ENCODE results near the gene TBC1D7. TPM values are rescaled to one million over a fixed set of nuclear protein-coding genes. Genes with fewer than 3 reads are reported as not detected.

Gene TBC1D7
- total RNA-seq, 1 donor from 2014 or later = 40.2 TPM

DNA sequence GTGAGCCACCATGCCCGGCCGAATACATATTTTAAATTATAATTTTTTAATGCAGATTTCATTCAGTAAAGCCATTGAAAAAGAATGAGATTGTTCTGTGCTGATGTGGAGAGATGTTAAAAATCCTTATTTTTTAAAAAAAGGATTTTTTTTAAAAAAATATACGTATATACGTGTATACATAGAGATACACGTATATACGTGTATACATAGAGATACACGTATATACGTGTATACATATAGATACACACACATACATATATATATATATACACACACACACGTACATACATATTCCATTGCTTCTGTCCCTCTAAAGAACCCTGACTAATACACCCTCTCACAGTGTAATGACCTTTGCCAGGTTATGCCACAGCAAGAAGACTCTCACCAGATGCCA, 23.8 kb upstream of the TBC1D7 start:
- no peak for DNase-seq
- Histone ChIP-seq H3K27ac (replicated peaks) (no peak overlapping the region), H3K27me3 (ENCODE audit: low read depth) (no peaks in the 10 kb centered on the region), H3K4me3 (no peak overlapping the region), H3K9me3 (replicated peaks) (no peaks in the 10 kb centered on the region), H3K4me1 (peaks cover 33% of the 10 kb centered on the region), H3K36me3 (no peaks in the 10 kb centered on the region)
- intact Hi-C loops (cut with micrococcal nuclease) = no loop called here
- TF ChIP-seq, protein P1, sequence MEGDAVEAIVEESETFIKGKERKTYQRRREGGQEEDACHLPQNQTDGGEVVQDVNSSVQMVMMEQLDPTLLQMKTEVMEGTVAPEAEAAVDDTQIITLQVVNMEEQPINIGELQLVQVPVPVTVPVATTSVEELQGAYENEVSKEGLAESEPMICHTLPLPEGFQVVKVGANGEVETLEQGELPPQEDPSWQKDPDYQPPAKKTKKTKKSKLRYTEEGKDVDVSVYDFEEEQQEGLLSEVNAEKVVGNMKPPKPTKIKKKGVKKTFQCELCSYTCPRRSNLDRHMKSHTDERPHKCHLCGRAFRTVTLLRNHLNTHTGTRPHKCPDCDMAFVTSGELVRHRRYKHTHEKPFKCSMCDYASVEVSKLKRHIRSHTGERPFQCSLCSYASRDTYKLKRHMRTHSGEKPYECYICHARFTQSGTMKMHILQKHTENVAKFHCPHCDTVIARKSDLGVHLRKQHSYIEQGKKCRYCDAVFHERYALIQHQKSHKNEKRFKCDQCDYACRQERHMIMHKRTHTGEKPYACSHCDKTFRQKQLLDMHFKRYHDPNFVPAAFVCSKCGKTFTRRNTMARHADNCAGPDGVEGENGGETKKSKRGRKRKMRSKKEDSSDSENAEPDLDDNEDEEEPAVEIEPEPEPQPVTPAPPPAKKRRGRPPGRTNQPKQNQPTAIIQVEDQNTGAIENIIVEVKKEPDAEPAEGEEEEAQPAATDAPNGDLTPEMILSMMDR (IDR thresholded peaks at IDR 0.05; ENCODE audit: borderline replicate concordance) = no peak

DNA sequence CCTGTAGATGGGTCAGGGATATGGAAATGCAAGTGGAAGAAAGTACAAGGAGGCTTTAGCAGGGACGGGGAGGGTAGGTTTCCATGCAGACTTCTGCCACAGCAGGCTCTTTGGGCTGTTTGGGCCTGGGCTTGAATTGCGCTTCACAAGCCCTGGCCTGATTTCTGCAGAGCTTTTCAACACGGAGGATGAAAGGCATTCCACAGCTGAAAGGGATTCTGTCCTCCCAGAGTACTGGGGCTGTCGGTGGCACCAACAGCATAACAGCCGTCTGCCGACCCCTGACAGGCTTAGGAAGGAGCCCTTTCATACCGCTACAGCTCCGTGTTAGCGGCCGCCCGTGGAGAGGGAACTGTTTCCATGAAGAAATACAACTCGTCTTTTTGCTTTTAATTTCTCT, 22.9 kb upstream of the TBC1D7 start:
- TF ChIP-seq, protein P1 (IDR thresholded peaks at IDR 0.05; ENCODE audit: borderline replicate concordance) = no peak
- no peak for DNase-seq
- Histone ChIP-seq H3K4me1 (peaks cover 33% of the 10 kb centered on the region), H3K36me3 (no peaks in the 10 kb centered on the region), H3K27me3 (ENCODE audit: low read depth) (no peaks in the 10 kb centered on the region), H3K27ac (replicated peaks) (no peak overlapping the region), H3K4me3 (no peak overlapping the region), H3K9me3 (replicated peaks) (no peaks in the 10 kb centered on the region)
- intact Hi-C loops (cut with micrococcal nuclease) = no loop called here

DNA sequence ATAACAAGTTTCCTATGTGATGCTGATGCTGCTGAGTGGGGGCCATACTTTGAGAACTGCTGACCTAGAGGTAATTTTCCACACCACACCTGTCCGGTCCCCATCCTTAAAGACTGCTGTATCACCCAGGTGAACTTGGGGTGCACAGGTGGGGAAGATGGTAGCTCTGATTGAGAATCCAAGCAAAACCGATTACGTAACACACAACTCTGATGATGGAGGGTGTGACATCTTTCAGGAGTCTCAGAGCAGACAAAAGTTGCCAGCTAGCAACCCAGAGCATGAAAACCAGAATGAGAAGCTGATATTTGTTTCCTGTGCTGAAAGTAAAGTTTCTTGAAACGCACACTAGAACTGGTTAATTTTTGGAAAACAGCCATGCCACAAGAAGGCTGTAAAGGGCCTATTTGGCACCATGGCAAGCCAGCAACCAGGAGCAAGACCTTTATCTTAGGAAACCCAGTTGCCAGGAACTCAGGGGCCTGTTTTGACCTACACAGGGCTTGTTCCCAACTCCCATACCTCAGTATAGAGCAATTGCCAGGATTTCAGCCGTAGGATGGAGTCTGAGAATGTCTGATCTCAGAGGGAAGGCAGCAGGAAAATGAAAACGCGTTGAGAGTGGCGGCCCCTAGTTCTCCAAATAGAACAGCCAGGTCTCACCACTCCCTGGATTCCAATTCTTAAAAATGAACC, 21.6 kb upstream of the TBC1D7 start:
- DNase-seq = no peak
- Histone ChIP-seq H3K36me3 (no peaks in the 10 kb centered on the region), H3K4me3 (no peak overlapping the region), H3K9me3 (replicated peaks) (no peaks in the 10 kb centered on the region), H3K4me1 (peaks cover 20% of the 10 kb centered on the region), H3K27me3 (ENCODE audit: low read depth) (no peaks in the 10 kb centered on the region), H3K27ac (replicated peaks) (peak overlapping the region; percentile 16)
- intact Hi-C loops (cut with micrococcal nuclease) = no loop called here
- TF ChIP-seq, protein P1 (IDR thresholded peaks at IDR 0.05; ENCODE audit: borderline replicate concordance) = no peak

DNA sequence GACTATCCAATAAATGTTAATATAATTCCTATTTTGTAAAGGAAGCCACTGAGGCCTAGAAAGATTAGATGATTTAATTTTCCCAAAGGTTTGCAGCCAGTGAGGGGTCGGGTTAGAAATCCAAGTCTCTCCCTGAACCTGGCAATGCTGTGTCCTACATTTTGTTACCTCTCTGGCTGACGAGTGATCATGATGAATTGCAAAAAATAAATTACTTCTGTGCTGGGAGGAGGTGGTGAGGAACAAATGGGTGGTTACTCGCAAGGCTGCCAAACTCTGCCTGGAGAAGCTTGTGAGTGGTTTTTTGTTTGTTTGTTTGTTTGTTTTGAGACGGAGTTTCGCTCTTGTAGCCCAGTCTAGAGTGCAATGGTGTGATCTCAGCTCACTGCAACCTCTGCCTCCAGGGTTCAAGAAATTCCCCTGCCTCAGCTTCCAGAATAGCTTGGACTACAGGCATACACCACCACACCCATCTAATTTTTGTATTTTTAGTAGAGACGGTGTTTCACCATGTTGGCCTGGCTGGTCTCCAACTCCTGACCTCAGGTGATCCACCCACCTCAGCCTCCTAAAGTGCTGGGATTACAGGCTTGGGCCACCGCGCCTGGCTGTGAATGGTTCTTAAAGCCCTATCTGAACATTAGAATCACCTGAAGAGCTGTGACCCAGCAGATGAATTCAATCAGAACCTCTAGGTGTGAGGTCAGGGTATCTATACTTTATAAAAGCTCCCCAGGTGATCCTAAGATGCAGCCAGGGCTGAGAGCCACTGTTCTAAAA, 20.2 kb upstream of the TBC1D7 start:
- DNase-seq = no peak
- no peak overlapping the region for H3K4me3 ChIP-seq
- intact Hi-C loops (cut with micrococcal nuclease) = no loop called here
- H3K27ac ChIP-seq (replicated peaks) = no peak overlapping the region
- TF ChIP-seq, protein P1 (IDR thresholded peaks at IDR 0.05; ENCODE audit: borderline replicate concordance) = no peak
- H3K9me3 ChIP-seq (replicated peaks) = no peaks in the 10 kb centered on the region
- no peaks in the 10 kb centered on the region for H3K36me3 ChIP-seq
- peaks cover 7% of the 10 kb centered on the region for H3K4me1 ChIP-seq
- no peaks in the 10 kb centered on the region for H3K27me3 ChIP-seq (ENCODE audit: low read depth)

DNA sequence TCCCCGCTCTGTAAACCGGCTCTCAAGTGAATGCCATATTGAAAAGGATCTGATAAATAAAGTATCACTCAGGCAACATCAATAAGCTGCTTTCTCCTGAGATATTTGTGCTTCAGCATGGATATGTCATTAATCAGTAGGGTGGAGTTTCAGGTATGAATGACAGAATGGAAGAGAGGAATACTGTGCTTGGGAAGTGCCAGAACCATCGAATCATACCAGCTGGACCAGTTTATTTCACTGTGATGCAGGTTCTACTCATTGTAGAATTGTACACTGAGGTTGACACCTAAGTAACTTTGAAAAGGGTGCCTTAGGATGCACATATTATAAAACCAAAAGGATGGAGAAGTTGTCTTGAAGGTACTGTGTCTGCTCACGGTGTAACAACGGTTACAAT, 17.9 kb upstream of the TBC1D7 start:
- Histone ChIP-seq H3K27ac (replicated peaks) (no peak overlapping the region), H3K9me3 (replicated peaks) (peaks cover 8% of the 10 kb centered on the region), H3K4me1 (peaks cover 7% of the 10 kb centered on the region), H3K36me3 (no peaks in the 10 kb centered on the region), H3K27me3 (ENCODE audit: low read depth) (no peaks in the 10 kb centered on the region), H3K4me3 (no peak overlapping the region)
- intact Hi-C loops (cut with micrococcal nuclease) = no loop called here
- TF ChIP-seq, protein P1 (IDR thresholded peaks at IDR 0.05; ENCODE audit: borderline replicate concordance) = no peak
- DNase-seq = no peak
